HT-29 (cell line): Measurements from ENCODE around the gene PNMA6A. TPM values are rescaled to one million over a fixed set of nuclear protein-coding genes. Genes with fewer than 3 reads are reported as not detected.
"Not testable (repeated sequence)": the region's sequence is repeated elsewhere in the genome, so short reads cannot be mapped to it uniquely, and the experiment has no call there.

Experiments
- DNase-seq: peaks from one replicate; pipeline ENCODE4 v3.0.0-alpha.2; 2015; ENCODE audit warnings: low spot score
- small RNA-seq: library from RNA; depleted of rRNA; stranded (forward); fragments of <200 nt; gene quantifications from one replicate; pipeline ENCODE3, GENCODE V24; 2014
- total RNA-seq: library from RNA; depleted of rRNA; stranded (reverse); fragments of >200 nt; shearing (Covaris generic); gene quantifications from 2 replicates; pipeline ENCODE4 v1.2.3, GENCODE V29; 2014; rRNA removed

The PNMA6A gene
- total RNA-seq, 1 experiment from 2014 or later: not detected

DNA sequence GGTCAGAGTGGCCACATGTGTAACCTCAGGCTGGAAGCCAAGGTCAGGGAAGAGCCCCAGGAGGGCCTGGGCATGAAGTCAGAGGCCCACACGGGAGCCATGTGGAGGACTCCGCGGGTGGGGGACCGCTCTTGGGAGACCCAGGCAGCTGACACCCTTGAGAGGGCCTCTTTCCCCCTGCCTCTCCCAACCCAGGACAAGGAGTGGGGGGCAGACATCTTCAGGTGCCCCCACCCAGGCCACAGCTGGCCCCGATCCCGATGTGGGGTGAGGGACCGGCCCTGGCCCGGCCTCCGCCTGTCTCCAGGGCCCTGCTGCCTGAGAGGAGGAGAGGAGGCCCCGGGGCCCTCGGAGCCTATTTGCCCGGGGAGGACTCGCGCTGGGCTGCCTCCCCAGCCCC is 3.1 kb downstream of the PNMA6A start:
- DNase-seq: no peak

DNA sequence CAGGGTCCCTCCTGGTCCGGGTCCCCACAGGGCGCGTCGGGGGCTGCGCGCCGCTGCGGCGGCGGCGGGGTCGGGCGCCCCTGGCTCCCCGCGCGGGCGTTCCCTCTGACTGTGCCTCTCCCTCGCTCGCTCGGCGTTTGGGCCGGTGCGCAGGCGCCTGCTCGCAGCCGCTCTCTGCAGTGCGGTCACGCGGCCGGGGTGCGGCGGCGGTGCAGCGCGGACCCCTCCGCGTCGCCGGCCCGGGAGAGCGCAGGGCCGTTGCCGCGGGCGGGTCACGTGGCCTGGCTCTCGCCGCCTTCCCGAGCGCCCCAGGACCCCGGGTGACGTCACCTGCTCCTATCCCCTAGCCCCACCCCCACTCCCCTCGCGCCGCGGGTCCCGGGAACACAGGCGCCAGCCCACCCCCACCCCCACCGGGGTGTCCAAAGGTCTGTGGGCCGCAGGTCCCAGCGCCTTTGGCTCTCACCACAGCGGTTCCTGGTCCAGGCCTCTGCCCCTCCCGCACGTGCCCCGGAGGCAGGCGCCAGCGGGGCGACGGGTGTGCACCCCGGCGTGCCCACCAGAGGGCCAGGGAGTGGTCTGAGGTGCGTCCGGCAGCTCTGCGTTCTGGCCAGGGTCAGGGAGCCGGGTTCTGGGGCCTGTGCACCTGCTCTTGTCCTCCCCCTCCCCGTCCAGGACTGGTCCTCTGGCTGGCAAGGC is 5.3 kb downstream of the PNMA6A start:
- not testable (repeated sequence) for DNase-seq

DNA sequence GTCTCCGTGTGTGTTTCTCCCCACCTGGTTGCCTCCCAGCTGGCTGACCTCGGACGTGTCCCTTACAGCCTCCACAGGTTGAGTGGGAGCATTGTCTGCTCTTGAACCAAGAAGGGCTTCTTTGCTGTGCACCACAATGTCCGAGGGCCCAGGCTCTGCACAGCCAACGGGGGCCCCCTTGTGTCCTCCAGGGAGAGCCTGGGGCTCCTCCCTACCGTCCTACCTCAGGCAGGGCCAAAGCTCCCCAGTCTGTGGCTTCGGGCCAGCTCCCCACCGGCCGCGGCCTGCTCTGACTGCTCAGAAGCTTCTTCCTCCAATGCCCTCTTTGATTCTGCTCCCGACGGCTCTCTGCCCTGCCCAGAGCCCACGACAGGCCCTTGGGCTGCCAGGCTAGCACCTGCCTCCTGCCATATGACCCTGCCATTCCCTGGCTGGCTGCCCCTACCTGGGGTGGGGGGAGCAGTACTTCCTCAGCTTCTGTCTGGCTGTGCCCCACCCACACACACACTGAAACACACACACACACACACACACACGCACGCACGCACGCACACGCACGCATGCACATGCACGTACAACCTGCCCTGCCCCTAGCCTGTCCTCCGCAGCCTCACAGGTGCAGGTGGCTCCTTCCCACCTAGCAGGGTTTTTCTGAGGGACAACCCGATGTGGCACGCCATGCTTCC is 11.1 kb downstream of the PNMA6A start:
- DNase-seq: not testable (repeated sequence)

DNA sequence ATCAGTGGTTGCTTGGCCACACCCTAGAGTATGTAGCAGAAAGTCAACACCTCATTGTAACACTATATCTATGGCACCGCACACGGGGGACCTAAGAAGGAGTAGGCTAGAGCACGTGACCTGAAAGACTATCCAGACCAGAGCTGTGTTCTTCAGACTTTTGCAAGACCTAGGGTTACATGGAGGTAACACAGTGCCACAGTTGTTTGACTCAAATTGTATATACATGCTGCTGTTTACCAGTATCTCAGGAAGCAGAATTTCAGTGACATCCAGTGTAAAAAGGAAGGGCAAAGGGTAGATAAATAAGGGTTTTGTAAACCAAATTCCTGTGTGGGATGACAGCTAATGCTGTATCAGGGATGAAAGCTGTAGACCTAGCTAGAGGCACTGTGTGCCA is 30.2 kb downstream of the PNMA6A start:
- no peak for DNase-seq

DNA sequence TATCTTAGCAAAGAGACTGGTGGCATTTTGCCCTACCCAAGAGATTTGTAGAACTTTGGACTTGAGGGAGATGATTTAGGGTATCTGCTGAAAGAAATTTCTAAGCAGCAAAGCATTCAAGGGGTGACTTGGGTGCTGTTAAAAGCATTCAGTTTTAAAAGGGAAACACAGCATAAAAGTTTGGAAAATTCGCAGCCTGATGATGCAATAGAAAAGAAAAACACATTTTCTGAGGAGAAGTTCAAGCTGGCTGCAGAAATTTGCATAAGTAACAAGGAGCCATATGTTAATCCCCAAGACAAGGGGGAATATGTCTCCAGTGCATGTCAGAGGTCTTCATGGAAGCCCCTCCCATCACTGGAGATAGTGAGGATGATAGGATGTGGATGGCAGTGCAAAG is 32.7 kb downstream of the PNMA6A start:
- not testable (repeated sequence) for DNase-seq

DNA sequence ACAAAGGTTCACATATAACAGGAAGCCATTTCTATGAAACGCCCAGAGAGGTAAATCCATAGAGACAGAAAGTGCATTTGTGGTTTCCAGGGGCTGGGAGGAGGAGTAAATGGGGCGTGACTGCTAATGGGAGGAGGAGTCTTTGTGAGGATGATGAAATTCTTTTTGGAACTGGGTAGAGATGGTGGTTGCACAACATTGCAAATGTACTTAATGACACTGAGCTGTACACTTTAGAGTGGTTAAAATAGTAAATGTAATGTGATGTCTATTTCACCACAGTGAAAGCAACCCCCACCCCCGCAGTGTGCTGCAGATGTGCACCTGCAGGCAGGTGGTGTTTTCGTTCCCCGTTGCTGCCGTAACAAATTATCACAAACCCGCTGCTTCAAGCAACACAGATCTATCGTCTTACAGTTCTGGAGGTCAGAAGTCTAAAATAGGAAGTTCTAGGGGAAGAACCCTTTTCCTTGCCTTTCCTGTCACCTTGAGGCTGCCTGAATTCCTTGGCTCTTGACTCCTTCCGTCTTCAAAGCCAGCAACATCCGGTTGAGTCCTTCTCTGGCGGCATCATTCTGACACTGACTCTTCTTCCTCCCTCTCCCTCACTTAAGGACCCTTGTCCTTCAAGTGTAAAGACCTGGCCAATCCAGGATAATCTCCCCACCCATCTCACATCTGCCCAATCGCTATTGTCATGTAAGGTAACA is 34.0 kb downstream of the PNMA6A start:
- DNase-seq: not testable (repeated sequence)

DNA sequence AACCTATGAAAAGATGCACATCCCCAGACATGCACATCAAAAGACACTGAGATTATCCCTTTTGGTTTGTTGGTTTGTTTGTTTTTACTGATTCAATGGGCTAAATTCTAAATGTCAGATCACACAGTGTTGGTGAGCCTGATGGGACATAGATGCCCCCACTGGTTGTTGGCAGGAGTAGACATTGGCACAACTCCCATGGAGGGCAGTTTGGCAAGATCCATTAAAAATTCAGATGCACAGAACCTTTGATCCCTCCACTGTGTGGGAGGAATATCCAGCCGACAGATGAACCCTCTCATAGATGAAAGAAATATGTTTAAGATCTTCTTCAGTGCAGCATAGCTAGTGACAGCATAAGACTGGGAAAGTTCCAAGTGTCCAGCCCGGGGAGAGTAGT is 38.5 kb downstream of the PNMA6A start:
- not testable (repeated sequence) for DNase-seq

DNA sequence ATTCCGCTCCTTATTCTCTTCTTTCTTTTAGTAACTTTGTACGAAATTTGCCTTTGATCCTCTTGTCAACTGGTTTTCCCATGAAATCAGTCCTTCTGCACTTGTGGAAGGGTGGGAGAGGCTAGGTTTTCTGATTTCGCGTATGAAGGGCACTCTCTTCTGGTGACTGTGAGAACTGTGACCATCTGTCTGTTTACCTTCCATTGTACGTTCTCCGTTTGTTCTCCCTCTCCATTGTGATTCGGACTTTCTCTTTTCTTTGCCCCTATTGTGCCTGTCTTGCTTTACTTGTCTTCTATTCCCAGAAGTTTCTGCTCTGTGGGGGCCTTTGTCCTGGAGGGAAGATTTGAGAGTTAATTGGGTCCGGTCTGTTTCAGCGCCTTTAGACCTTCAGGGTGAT is 41.6 kb downstream of the PNMA6A start:
- DNase-seq: not testable (repeated sequence)

DNA sequence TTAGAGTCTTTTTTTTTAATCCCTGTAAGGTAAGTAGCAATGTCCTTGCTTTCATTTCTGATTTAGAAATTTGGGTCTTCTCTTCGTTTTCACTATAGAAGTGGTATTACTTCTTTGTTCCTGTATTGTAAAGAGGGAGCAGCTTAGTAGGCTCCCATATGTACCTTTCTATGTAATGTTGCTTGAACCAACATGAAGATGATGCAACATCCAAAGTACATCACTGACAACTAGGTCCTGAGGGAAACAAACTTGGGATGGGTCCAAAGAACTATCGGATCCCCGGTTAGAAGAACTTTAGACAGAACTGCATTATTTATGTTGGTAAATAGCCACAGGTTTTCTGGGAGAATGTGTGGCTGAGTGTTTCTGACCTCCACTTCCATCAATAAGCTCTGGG is 45.5 kb downstream of the PNMA6A start:
- not testable (repeated sequence) for DNase-seq

DNA sequence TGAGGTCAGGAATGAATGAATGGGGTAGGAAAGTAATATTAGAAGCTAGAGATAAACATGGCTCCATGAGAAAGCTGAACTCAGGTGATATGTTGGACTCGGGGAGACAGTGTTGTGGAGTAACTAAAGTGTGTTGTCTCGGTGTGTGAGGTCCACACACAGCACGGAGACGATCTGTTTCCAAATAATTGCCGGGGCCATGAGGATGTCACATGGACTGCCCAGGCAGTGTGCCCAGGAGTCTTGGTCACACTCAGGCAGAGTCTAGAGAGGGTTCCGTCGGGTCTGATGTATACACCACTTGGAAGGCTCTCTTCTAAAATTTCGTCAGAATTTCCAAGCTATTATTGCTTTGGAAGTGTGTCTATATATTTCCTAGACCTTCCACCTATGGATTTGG is 48.0 kb downstream of the PNMA6A start:
- not testable (repeated sequence) for DNase-seq

DNA sequence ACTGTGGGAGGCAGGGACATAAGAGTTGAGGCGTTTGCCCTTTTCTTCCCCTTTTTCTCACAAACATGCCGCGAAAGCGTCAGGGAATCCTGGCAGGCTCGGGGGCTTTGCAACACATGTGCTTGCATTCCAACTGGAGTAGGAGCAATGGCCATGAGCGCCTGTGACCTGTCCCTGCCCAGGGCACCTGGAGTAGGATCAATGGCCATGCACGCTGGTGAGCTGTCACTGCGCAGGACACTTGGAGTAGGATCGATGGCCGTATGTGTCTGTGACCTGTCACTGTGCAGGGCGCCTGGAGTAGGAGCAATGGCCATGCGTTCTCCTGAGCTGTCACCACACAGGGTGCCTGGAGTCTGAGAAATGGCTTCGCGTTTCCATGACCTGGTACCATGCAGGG is 51.2 kb downstream of the PNMA6A start:
- not testable (repeated sequence) for DNase-seq

Small RNA genes within 50 kb of the gene (small RNA-seq; reads per million reads assigned to genes)
- not detected for gene AC243428.1

Other genes with a start within 250 kb of the PNMA6A start
- 21.9 and 29.2 TPM in 2 replicates for gene CETN2, start 241.7 kb upstream of the PNMA6A start, total RNA-seq
- 52.6 and 56.7 TPM in 2 replicates for gene NSDHL, start 241.4 kb upstream of the PNMA6A start, total RNA-seq
- 3.5 and 4.0 TPM in 2 replicates for gene ZNF185, start 174.4 kb upstream of the PNMA6A start, total RNA-seq
- gene PNMA5, start 78.3 kb upstream of the PNMA6A start, total RNA-seq: 0.10 and 0.37 TPM in 2 replicates
- gene PNMA3, start 16.0 kb upstream of the PNMA6A start, total RNA-seq: not detected in 2 replicates
- gene MAGEA1, start 106.8 kb downstream of the PNMA6A start, total RNA-seq: not detected in 2 replicates
- gene PNMA6F, start 249.3 kb downstream of the PNMA6A start, total RNA-seq: not detected in 2 replicates